C4-2B (cell line): ENCODE data around the gene CHST12.

Experiments
- CTCF ChIP-seq: fragments of 450-650 bp; conservative IDR thresholded peaks from 2 replicates; pipeline ENCODE4 v1.5.1; 2017; ENCODE audit warnings: mild to moderate bottlenecking
- ZFX ChIP-seq: fragments of 450-650 bp; IDR thresholded peaks from 2 replicates; pipeline ENCODE4 v1.6.1; 2017

GRCh38 chr7:2405201-2405600 lies 1.8 kb downstream of the CHST12 start:
- TF ChIP-seq CTCF: no peak
- TF ChIP-seq ZFX: no peak
